C4-2B (cell line): Measurements from ENCODE around the gene TYK2.

Experiments
- CTCF ChIP-seq: fragments of 450-650 bp; conservative IDR thresholded peaks from 2 replicates; pipeline ENCODE4 v1.5.1; 2017; ENCODE audit warnings: mild to moderate bottlenecking
- ZFX ChIP-seq: fragments of 450-650 bp; IDR thresholded peaks from 2 replicates; pipeline ENCODE4 v1.6.1; 2017

DNA sequence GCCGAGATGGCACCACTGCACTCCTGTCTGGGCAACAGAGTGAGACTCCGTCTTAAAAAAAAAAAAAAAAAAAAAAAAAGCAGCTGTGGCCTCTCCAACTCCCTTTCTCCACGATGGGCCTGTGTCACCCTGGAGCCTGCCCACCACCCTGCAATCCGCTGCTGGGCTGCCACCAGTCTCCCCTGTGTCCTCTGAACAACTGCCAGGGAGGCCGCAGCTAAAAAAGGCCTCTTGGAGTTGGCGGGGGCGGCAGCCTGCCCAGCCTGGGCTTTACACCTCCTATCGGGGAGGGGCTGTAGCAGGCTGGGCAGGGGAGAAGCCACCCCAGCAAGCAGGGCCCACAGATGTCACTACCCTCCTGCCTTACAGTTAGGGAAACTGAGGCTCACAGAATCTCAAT lies 19.5 kb upstream of the TYK2 start:
- TF ChIP-seq CTCF (no peak), ZFX (no peak)
